ENCODE results near the gene ADAMTS7. TPM values are rescaled to one million over a fixed set of nuclear protein-coding genes. Genes with fewer than 3 reads are reported as not detected.
"Not testable (repeated sequence)": the region's sequence is repeated elsewhere in the genome, so short reads cannot be mapped to it uniquely, and the experiment has no call there.

ADAMTS7 gene
- total RNA-seq, 4 donors from 2014 or later: 0.42 to 1.1 (median 0.76) TPM

DNA sequence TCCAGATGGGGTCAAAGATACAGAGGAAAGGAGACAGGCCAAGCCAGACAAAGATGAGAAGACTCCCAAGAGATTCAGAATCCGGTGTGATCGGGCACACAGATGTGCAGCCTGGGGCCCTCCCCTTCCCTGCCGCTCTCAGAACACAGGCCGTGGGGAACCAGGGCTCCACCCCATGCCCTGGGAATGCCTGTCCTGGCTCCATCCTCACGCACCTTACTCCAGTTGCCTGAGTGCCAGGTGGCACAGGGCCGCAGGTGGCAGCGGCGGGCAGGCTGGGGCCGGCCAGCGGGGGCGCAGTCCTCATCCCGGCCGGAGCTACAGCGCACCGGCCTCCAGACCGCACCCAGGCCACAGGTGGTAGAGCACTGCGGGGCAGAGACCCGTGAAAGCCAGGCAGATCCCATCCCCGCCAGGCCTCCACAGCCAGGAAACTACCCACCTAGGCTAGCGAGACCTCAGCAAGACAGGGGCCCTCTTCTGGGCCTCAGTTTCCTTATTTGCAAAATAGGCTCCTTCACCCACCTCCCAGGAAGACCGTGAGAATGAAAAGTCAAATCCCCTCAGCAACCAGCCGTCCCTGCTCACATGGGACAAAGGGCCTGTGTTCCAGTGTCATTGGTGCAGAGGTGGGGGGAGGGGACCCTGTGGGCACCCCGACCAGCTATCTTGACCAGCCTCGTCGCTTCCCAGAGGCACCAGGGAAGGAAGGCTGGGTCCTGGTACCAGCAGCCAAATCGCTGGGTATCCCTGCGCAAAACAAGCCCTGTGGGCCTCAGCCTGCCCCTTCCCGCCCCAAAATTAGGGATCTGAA lies 46.7 kb downstream of the ADAMTS7 start:
- H3K27me3 ChIP-seq; H3K27ac ChIP-seq; H3K4me3 ChIP-seq; in situ Hi-C loops (cut with MboI; ENCODE audit: low sequenced_read_pairs in 4 of 4); ATAC-seq; H3K9me3 ChIP-seq; H3K36me3 ChIP-seq: not testable (repeated sequence)
- peaks cover 6 to 12% of the 10 kb centered on the region in 2 donors for H3K4me1 ChIP-seq
- peak in 1 of 2 donors; percentile 1 for DNase-seq
- intact Hi-C loops (cut with DNase I; ENCODE audit: low total_unique reads): loop anchor here (5.0 kb wide), 1 partner anchor 48 kb away; the partner anchor contains the start of gene ADAMTS7

DNA sequence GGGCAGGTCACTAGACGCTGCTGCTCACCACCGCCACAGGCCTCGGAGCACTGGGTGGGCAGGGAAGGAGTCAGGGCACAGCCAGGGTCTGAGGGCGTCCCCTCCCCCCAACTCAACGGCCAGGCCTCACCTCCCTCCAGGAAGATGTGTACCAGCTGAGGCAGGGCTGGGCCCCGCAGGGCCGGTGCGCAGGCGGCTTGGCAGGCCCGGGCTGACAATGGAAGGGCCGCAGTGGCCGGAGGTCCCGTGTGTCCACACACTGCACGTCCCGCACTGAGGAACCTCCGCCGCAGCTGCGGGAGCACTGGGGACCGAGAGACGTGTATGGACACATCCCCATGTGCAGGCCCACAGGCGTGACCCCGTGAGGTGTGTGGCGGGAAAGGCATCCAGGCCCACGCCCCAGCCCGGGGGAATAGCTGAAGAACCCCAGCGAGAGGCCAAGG lies 47.4 kb downstream of the ADAMTS7 start:
- TF ChIP-seq, protein P1, sequence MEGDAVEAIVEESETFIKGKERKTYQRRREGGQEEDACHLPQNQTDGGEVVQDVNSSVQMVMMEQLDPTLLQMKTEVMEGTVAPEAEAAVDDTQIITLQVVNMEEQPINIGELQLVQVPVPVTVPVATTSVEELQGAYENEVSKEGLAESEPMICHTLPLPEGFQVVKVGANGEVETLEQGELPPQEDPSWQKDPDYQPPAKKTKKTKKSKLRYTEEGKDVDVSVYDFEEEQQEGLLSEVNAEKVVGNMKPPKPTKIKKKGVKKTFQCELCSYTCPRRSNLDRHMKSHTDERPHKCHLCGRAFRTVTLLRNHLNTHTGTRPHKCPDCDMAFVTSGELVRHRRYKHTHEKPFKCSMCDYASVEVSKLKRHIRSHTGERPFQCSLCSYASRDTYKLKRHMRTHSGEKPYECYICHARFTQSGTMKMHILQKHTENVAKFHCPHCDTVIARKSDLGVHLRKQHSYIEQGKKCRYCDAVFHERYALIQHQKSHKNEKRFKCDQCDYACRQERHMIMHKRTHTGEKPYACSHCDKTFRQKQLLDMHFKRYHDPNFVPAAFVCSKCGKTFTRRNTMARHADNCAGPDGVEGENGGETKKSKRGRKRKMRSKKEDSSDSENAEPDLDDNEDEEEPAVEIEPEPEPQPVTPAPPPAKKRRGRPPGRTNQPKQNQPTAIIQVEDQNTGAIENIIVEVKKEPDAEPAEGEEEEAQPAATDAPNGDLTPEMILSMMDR (IDR thresholded peaks at IDR 0.05 in 4 of 5, conservative IDR thresholded peaks at IDR 0.05 in 1 of 5): no peak
- TF ChIP-seq POLR2A (IDR thresholded peaks at IDR 0.05): no peak
- Histone ChIP-seq H3K4me3 (no peak overlapping the region), H3K4me1 (peaks cover 12 to 16% of the 10 kb centered on the region in 2 donors), H3K27ac (no peak overlapping the region), H3K9me3 (no peaks in the 10 kb centered on the region), H3K27me3 (no peaks in the 10 kb centered on the region), H3K36me3 (no peaks in the 10 kb centered on the region)
- intact Hi-C loops (cut with DNase I; ENCODE audit: low total_unique reads): loop anchor here (5.0 kb wide), 1 partner anchor 48 kb away; the partner anchor contains the start of gene ADAMTS7
- ATAC-seq: no peak
- in situ Hi-C loops (cut with MboI; ENCODE audit: low sequenced_read_pairs in 4 of 4): no loop called here
- DNase-seq: peak; percentile 1 to 10

DNA sequence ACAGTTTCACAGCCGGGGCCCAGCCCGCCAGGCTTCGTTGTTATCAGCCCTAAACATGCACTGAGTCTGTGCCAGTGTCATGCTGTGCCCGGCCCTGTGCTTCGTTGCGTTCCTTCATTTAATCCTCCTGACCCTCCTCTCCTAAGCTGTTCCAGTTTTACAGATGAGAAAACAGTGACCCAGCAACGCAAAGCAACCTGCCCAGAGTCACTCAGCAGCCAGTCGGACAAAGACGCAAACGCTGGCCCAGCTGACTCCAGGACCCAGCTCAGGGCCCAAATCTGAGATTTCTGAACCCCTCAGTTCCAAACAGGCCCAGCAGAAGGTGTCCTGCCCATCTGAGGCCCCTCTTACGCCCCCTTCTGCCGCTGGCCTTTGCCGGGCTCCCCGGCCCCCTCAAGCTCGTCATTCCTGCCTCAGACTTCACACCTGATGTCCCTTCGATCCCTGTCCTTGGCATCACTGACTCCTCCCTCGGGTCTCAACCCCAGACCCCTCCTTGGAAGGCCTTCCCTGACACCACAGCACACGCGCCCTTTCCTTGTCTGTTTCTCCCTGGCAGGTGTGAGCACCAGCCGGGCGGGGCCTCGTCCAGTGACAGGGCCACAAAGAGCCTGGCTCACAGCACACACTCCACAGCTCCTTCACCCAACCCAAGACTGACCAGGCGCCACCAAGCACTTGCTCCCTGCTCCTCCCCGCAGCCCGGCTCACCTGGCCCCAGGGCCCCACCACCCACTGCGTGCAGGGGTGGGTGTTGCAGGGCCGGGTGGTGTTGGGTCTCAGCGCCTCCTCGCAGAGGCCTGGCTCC lies 48.1 kb downstream of the ADAMTS7 start:
- Histone ChIP-seq H3K27ac (no peak overlapping the region), H3K27me3 (no peaks in the 10 kb centered on the region), H3K4me1 (peaks cover 13 to 16% of the 10 kb centered on the region in 2 donors), H3K36me3 (no peaks in the 10 kb centered on the region), H3K4me3 (no peak overlapping the region), H3K9me3 (no peaks in the 10 kb centered on the region)
- DNase-seq: peak; percentile 1 to 10
- ATAC-seq: no peak
- TF ChIP-seq, protein P1 (IDR thresholded peaks at IDR 0.05 in 4 of 5, conservative IDR thresholded peaks at IDR 0.05 in 1 of 5): no peak
- intact Hi-C loops (cut with DNase I; ENCODE audit: low total_unique reads): loop anchor here (5.0 kb wide), 1 partner anchor 49 kb away; the partner anchor contains the start of gene ADAMTS7
- in situ Hi-C loops (cut with MboI; ENCODE audit: low sequenced_read_pairs in 4 of 4): no loop called here

DNA sequence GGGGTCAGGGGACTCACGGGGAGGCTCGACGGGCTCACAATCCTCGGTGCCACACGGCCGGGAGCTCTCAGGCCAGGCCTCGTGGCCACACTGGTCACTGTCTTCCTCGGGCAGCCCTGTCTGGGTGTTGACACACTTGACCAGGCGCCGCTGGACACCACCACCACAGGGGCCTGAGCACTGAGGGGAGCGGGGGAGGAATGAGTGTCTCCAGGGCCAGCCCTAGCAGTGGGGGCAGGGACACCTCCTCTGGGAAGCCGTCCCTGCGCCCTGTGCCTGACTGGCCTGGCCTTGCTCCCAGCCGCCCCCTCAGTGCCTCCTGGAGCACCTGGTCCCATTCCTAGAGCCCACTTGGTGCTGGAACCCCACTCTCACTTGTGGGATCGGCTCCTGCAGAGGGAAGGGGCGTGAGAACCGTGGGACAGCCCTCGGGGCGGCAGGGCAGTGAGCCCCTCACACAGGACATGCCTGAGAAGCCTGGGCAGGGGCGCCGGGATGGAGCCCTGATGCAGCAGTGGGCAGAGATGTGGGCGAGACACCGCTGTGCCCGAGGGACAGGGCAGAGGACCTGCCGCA lies 48.8 kb downstream of the ADAMTS7 start:
- H3K4me3 ChIP-seq; ATAC-seq; H3K9me3 ChIP-seq; in situ Hi-C loops (cut with MboI; ENCODE audit: low sequenced_read_pairs in 4 of 4); H3K27ac ChIP-seq; H3K27me3 ChIP-seq; H3K36me3 ChIP-seq: not testable (repeated sequence)
- DNase-seq: peak in 1 of 2 donors; percentile 10
- intact Hi-C loops (cut with DNase I; ENCODE audit: low total_unique reads): loop anchor here (5.0 kb wide), 1 partner anchor 50 kb away; the partner anchor contains the start of gene ADAMTS7
- peaks cover 15 to 18% of the 10 kb centered on the region in 2 donors for H3K4me1 ChIP-seq

DNA sequence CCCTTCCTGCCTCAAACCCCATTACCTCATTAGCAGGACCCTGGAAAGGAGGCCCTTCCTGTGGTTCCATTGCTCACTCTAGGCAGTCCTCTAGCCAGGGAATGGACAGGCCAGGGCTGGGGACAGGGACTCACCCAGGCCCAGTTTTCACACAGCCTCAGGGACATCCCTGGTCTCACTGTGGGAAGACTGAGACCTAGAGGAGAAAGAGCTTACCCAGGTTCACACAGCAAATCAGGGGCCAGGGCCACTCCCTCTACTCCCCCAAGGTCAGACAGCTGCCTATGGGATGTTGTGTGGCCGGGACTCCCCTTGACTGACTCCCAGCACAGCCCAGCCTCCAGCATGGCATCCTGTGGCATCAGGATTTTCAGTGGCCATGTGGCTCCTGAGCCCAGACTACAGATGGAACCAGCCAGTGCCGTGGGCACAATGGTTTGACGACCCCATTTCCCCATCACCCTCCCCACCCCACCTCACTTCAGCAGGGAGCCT lies 49.3 kb downstream of the ADAMTS7 start:
- H3K36me3 ChIP-seq: no peaks in the 10 kb centered on the region
- DNase-seq: peak in 1 of 2 donors; percentile 1
- H3K4me1 ChIP-seq: peaks cover 20 to 24% of the 10 kb centered on the region in 2 donors
- TF ChIP-seq, protein P1 (IDR thresholded peaks at IDR 0.05 in 4 of 5, conservative IDR thresholded peaks at IDR 0.05 in 1 of 5): no peak
- TF ChIP-seq POLR2A (IDR thresholded peaks at IDR 0.05): no peak
- no peaks in the 10 kb centered on the region for H3K9me3 ChIP-seq
- no peak for ATAC-seq
- H3K27me3 ChIP-seq: no peaks in the 10 kb centered on the region
- H3K27ac ChIP-seq: peak overlapping the region in 2 of 4 donors; percentile 0 to 82
- H3K4me3 ChIP-seq: no peak overlapping the region
- intact Hi-C loops (cut with DNase I; ENCODE audit: low total_unique reads) (loop anchor here (2.0 to 5.0 kb wide), 2 partner anchors 50 to 111 kb away; partner anchors contain the start of genes ADAMTS7 and MORF4L1), in situ Hi-C loops (cut with MboI; ENCODE audit: low sequenced_read_pairs in 4 of 4) (no loop called here)

DNA sequence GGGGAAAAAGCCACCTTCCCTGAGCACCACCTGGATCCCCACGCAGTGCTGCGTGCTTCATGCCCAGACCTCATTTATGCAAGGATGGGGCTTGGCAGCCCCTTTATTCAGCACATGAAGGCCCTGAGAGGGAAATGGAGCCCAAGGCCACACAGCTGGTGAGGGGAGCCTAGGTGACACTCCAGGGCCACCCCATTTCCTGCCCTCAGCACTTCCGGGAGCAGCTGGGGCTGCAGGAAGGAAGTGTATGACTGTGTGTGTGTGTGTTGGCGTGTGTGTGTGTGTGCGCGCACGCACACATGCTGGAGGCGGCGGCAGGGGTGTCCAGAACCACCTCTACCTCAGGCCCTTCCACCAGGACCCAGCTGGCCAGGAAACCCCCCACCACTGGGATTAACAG lies 49.8 kb downstream of the ADAMTS7 start:
- H3K9me3 ChIP-seq; in situ Hi-C loops (cut with MboI; ENCODE audit: low sequenced_read_pairs in 4 of 4); H3K4me3 ChIP-seq; H3K27me3 ChIP-seq; H3K36me3 ChIP-seq; ATAC-seq: not testable (repeated sequence)
- Histone ChIP-seq H3K4me1 (peaks cover 24 to 27% of the 10 kb centered on the region in 2 donors), H3K27ac (peak overlapping the region; percentile 82 to 90 (median 86))
- peak; percentile 2 to 24 for DNase-seq
- intact Hi-C loops (cut with DNase I; ENCODE audit: low total_unique reads): loop anchor here (2.0 to 5.0 kb wide), 2 partner anchors 51 to 111 kb away; partner anchors contain the start of genes ADAMTS7 and MORF4L1
